Mucosa of descending colon (tissue), 3 donors: ENCODE results near the gene YTHDF1. TPM values are rescaled to one million over a fixed set of nuclear protein-coding genes. Genes with fewer than 3 reads are reported as not detected.

Experiments
- ATAC-seq: fragments of 200-7000 bp; cut with Tn5 transposase; one replicate; pipeline ENCODE4 v1.9.1; 2020; ENCODE audit warnings: mild to moderate bottlenecking, moderate library complexity
- DNase-seq, 3 donors: peaks; one replicate each; pipeline ENCODE4 v3.0.0-alpha.2; 2020
- H3K36me3 ChIP-seq: fragments of 200-600 bp; one replicate; pipeline ENCODE4 v1.8.0; 2021; ENCODE audit warnings: low read depth, mild to moderate bottlenecking
- H3K4me1 ChIP-seq: fragments of 200-600 bp; one replicate; pipeline ENCODE4 v1.8.0; 2021; ENCODE audit warnings: low read depth, mild to moderate bottlenecking
- H3K4me3 ChIP-seq: fragments of 200-600 bp; one replicate; pipeline ENCODE4 v1.8.0; 2021; ENCODE audit warnings: mild to moderate bottlenecking
- H3K9me3 ChIP-seq: fragments of 200-600 bp; one replicate; pipeline ENCODE4 v1.8.0; 2021; ENCODE audit warnings: mild to moderate bottlenecking
- intact Hi-C, 2 donors: fragments of 100-400 bp; cut with DNase I in 1 of 2; cut with micrococcal nuclease in 1 of 2; formaldehyde crosslinking; loops; one replicate each; pipeline versions ENCODE4 v1.11.0 to v1.11.1; 2022; cut with DNase I, micrococcal nuclease
- total RNA-seq, 3 donors: library from RNA; stranded (reverse); fragmentation: NEBNext Ultra II Directional in 2 of 3; extraction: Animal tissue kit (Norgen Biotek cat#: 25700) in 2 of 3; gene quantifications; one replicate each; pipeline versions ENCODE4 v1.2.1 to v1.2.4, GENCODE V29; 2021 to 2023
- TF ChIP-seq, protein P1 (sequence below): fragments of 200-600 bp; IDR thresholded peaks from one replicate; pipeline ENCODE4 v1.8.0; 2022; ENCODE audit warnings: antibody characterized with exemption, mild to moderate bottlenecking
- donor health status: DM: no; HTN: no; CAD: no; lungs with moderate emphysema.
- donor health status: DM: no; HTN: no; CAD: no.
- donor health status: DM: no; HTN: yes; CAD: no.

YTHDF1 gene
- total RNA-seq, 3 donors from 2014 or later, result 32.0 to 37.2 (median 34.2) TPM

GRCh38 chr20:63168861-63169260 lies 47.1 kb downstream of the YTHDF1 start:
- no peak for DNase-seq
- ATAC-seq, result no peak
- no peaks in the 10 kb centered on the region for H3K9me3 ChIP-seq
- TF ChIP-seq, protein P1, sequence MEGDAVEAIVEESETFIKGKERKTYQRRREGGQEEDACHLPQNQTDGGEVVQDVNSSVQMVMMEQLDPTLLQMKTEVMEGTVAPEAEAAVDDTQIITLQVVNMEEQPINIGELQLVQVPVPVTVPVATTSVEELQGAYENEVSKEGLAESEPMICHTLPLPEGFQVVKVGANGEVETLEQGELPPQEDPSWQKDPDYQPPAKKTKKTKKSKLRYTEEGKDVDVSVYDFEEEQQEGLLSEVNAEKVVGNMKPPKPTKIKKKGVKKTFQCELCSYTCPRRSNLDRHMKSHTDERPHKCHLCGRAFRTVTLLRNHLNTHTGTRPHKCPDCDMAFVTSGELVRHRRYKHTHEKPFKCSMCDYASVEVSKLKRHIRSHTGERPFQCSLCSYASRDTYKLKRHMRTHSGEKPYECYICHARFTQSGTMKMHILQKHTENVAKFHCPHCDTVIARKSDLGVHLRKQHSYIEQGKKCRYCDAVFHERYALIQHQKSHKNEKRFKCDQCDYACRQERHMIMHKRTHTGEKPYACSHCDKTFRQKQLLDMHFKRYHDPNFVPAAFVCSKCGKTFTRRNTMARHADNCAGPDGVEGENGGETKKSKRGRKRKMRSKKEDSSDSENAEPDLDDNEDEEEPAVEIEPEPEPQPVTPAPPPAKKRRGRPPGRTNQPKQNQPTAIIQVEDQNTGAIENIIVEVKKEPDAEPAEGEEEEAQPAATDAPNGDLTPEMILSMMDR, result no peak
- H3K4me1 ChIP-seq, result no peaks in the 10 kb centered on the region
- H3K36me3 ChIP-seq, result no peaks in the 10 kb centered on the region
- no peak overlapping the region for H3K4me3 ChIP-seq
- intact Hi-C loops, result no loop called here

DNA sequence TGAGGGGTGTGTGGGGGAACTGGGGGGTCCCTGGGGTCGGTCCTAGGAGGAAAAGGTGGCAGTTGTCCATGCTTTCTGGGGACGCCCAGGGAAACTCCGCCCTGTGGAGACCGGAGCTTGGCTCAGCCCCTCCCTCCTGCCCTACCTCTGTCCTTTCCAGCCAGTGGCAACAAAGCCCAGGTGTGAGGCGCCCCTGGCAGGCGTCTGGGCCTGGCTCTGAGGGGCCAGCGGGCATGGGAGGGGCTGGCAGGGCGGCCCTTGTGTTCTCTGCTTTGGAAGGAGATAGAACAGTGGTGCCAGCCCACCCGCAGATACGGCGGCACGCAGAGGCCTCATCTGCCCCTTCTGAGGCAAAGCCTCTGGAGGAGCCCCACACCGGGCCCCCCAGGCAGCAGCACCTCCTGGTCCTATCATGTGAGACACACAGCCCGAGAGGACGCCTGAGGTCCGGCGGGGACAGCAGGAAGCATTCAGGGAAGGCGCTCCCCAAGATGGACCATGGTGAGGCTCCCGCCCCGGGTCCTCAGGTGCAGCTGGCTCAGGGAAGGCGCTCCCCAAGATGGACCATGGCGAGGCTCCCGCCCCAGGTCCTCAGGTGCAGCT lies 47.9 kb downstream of the YTHDF1 start:
- DNase-seq, result no peak
- intact Hi-C loops, result no loop called here

DNA sequence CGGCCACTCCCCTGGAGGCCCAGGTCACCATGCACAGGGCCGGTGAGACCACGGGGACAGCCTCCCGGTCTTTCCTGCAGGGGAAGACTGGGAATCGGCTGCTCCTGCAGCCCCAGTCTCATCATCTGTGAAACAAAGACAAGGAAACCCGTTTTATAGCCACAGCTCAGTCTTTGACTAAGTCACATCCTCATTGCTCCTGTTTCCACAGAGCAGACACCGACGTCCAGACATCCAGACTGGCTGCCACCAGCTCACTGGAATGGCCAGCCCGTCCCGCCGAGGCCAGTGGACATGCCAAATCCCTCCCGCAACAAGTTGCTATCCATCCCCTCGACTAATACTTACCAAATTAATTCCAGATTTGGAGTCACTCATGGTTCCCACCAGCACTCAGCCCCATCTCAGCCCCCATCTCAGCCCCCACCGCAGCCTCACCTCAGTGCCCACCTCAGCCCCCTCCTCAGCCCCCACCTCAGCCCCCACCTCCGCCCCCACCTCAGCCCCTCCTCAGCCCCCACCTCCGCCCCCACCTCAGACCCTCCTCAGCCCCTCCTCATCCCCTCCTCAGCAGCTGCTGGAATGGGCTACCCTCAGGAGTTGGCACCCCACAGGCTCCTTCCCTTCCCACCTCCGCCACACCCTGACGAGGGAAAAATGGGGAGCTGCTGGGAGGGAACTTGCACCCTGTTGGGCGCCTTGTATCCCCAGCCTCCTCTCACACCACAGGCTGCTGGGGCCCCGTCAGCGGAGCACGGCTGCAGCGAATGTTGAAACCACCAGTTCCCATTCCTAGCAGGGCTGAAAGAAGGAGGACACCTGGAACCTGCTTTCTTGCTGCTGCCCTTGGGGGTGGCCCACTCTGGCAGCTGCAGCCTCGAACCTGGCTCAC lies 48.7 kb downstream of the YTHDF1 start:
- Histone ChIP-seq H3K4me3 (no peak overlapping the region), H3K36me3 (no peaks in the 10 kb centered on the region), H3K4me1 (no peaks in the 10 kb centered on the region), H3K9me3 (no peaks in the 10 kb centered on the region)
- TF ChIP-seq, protein P1, result no peak
- DNase-seq, result no peak
- intact Hi-C loops, result no loop called here
- no peak for ATAC-seq

More for the DNA sequence above, 47.9 kb downstream of the YTHDF1 start:
- ATAC-seq, result no peak
- H3K36me3 ChIP-seq, result no peaks in the 10 kb centered on the region
- TF ChIP-seq, protein P1, result no peak
- H3K9me3 ChIP-seq, result no peaks in the 10 kb centered on the region
- no peaks in the 10 kb centered on the region for H3K4me1 ChIP-seq
- no peak overlapping the region for H3K4me3 ChIP-seq

GRCh38 chr20:63166193-63167020 lies 49.5 kb downstream of the YTHDF1 start:
- intact Hi-C loops, result no loop called here
- H3K4me3 ChIP-seq, result no peak overlapping the region
- H3K4me1 ChIP-seq, result no peaks in the 10 kb centered on the region
- H3K9me3 ChIP-seq, result no peaks in the 10 kb centered on the region
- TF ChIP-seq, protein P1, result no peak
- ATAC-seq, result no peak
- no peaks in the 10 kb centered on the region for H3K36me3 ChIP-seq
- no peak for DNase-seq

GRCh38 chr20:63165356-63166192 lies 50.4 kb downstream of the YTHDF1 start:
- ATAC-seq (no peak), DNase-seq (no peak)
- intact Hi-C loops, result no loop called here
- Histone ChIP-seq H3K4me1 (no peaks in the 10 kb centered on the region), H3K36me3 (no peaks in the 10 kb centered on the region), H3K9me3 (no peaks in the 10 kb centered on the region), H3K4me3 (no peak overlapping the region)
- TF ChIP-seq, protein P1, result no peak
